SU-DHL-6 (cell line): ENCODE data around the gene CLSTN2.

Experiments used
- CTCF ChIP-seq: fragments of 200-600 bp; sonication (generic); IDR thresholded peaks from one replicate; pipeline ENCODE4 v1.5.1; 2017; ENCODE audit warnings: antibody characterized with exemption, mild to moderate bottlenecking, low read length, moderate library complexity; ENCODE audit not compliant: insufficient read depth, poor library complexity, severe bottlenecking
- EZH2phosphoT487 ChIP-seq: fragments of 200-600 bp; sonication (generic), shearing (Covaris generic); conservative IDR thresholded peaks from 2 replicates; pipeline ENCODE4 v1.6.1; 2018; ENCODE audit warnings: mild to moderate bottlenecking, antibody characterized with exemption, low read length, moderate library complexity, mixed read lengths

- no peak for TF ChIP-seq CTCF
- no peak for TF ChIP-seq EZH2phosphoT487
Observed at GRCh38 chr3:140334132-140334929, 399.3 kb downstream of the CLSTN2 start.
